ENCODE measurements around the gene LPP. TPM values are rescaled to one million over a fixed set of nuclear protein-coding genes. Genes with fewer than 3 reads are reported as not detected.

Gene LPP
- polyA plus RNA-seq, 1 donor (not counting 4 experiments of a cell fraction or from before 2014, with no cell fraction given), result 16.0 TPM

- H3K79me2 ChIP-seq (ENCODE audit: control insufficient read depth, insufficient read depth, low read length), result no peaks in the 10 kb centered on the region
- dilution Hi-C loops (cut with MboI; ENCODE audit: extremely low pct_ligation_motif_present, low sequenced_read_pairs), result no loop called here
These were observed 533.4 kb downstream of the LPP start for GRCh38 chr3:188687389-188687788.

GRCh38 chr3:188689101-188689574 is 535.2 kb downstream of the LPP start:
- no peaks in the 10 kb centered on the region for H3K79me2 ChIP-seq (ENCODE audit: control insufficient read depth, insufficient read depth, low read length)
- peaks cover 2% of the 10 kb centered on the region for H3K9me1 ChIP-seq (ENCODE audit: control insufficient read depth, extremely low read depth, insufficient read depth, low read length)
- H2AFZ ChIP-seq (ENCODE audit: control insufficient read depth, low read length), result no peak overlapping the region
- no peak overlapping the region for H3K27ac ChIP-seq (ENCODE audit: control insufficient read depth, insufficient read depth, low read length)
- FAIRE-seq (no peak), DNase-seq (ENCODE audit: low read depth, low spot score) (no peak)
- dilution Hi-C loops (cut with MboI; ENCODE audit: extremely low pct_ligation_motif_present, low sequenced_read_pairs), result no loop called here
- H3K9me3 ChIP-seq (ENCODE audit: control insufficient read depth, low read depth, low read length), result no peaks in the 10 kb centered on the region
- H3K4me1 ChIP-seq (ENCODE audit: control insufficient read depth, extremely low read depth, insufficient read depth, low read length), result peaks cover 3% of the 10 kb centered on the region
- no peak overlapping the region for H3K9ac ChIP-seq (ENCODE audit: control insufficient read depth, extremely low read depth, insufficient read depth, low read length)
- H3K4me2 ChIP-seq (ENCODE audit: control insufficient read depth, extremely low read depth, insufficient read depth, low read depth, low read length), result no peak overlapping the region
- H3K36me3 ChIP-seq (ENCODE audit: control insufficient read depth in 2 of 2, extremely low read depth in 1 of 2, insufficient read depth in 2 of 2, low read length in 2 of 2), result no peaks in the 10 kb centered on the region
- no peak overlapping the region for H3K4me3 ChIP-seq (ENCODE audit: control insufficient read depth in 2 of 3, extremely low read depth in 1 of 3, insufficient read depth in 2 of 3, low read depth in 1 of 3, low read length in 3 of 3)
- TF ChIP-seq CTCF (optimal IDR thresholded peaks at IDR 0.05 in 1 of 3, IDR thresholded peaks at IDR 0.05 in 1 of 3, conservative IDR thresholded peaks at IDR 0.05 in 1 of 3; ENCODE audit: extremely low read depth in 1 of 3, insufficient read depth in 2 of 3, low read length in 3 of 3) (no peak), EZH2 (IDR thresholded peaks at IDR 0.05; ENCODE audit: low read length) (no peak)
- H4K20me1 ChIP-seq (ENCODE audit: control insufficient read depth, extremely low read depth, insufficient read depth, low read length), result no peaks in the 10 kb centered on the region
- H3K27me3 ChIP-seq (ENCODE audit: control insufficient read depth, extremely low read depth, insufficient read depth, low read length), result no peaks in the 10 kb centered on the region

More at GRCh38 chr3:188687389-188687788, 533.4 kb downstream of the LPP start:
- H3K4me3 ChIP-seq (ENCODE audit: control insufficient read depth in 2 of 3, extremely low read depth in 1 of 3, insufficient read depth in 2 of 3, low read depth in 1 of 3, low read length in 3 of 3), result no peak overlapping the region
- H3K9me3 ChIP-seq (ENCODE audit: control insufficient read depth, low read depth, low read length), result no peaks in the 10 kb centered on the region
- FAIRE-seq, result no peak
- no peak overlapping the region for H2AFZ ChIP-seq (ENCODE audit: control insufficient read depth, low read length)
- H3K36me3 ChIP-seq (ENCODE audit: control insufficient read depth in 2 of 2, extremely low read depth in 1 of 2, insufficient read depth in 2 of 2, low read length in 2 of 2), result no peaks in the 10 kb centered on the region
- TF ChIP-seq CTCF (optimal IDR thresholded peaks at IDR 0.05 in 1 of 3, IDR thresholded peaks at IDR 0.05 in 1 of 3, conservative IDR thresholded peaks at IDR 0.05 in 1 of 3; ENCODE audit: extremely low read depth in 1 of 3, insufficient read depth in 2 of 3, low read length in 3 of 3) (peak; percentile 11 to 20 (median 20)), EZH2 (IDR thresholded peaks at IDR 0.05; ENCODE audit: low read length) (no peak)
- H4K20me1 ChIP-seq (ENCODE audit: control insufficient read depth, extremely low read depth, insufficient read depth, low read length), result no peaks in the 10 kb centered on the region
- H3K27me3 ChIP-seq (ENCODE audit: control insufficient read depth, extremely low read depth, insufficient read depth, low read length), result no peaks in the 10 kb centered on the region
- H3K9me1 ChIP-seq (ENCODE audit: control insufficient read depth, extremely low read depth, insufficient read depth, low read length), result peaks cover 2% of the 10 kb centered on the region
- H3K4me1 ChIP-seq (ENCODE audit: control insufficient read depth, extremely low read depth, insufficient read depth, low read length), result peaks cover 3% of the 10 kb centered on the region
- H3K9ac ChIP-seq (ENCODE audit: control insufficient read depth, extremely low read depth, insufficient read depth, low read length), result no peak overlapping the region
- no peak overlapping the region for H3K27ac ChIP-seq (ENCODE audit: control insufficient read depth, insufficient read depth, low read length)
- DNase-seq (ENCODE audit: low read depth, low spot score), result no peak
- no peak overlapping the region for H3K4me2 ChIP-seq (ENCODE audit: control insufficient read depth, extremely low read depth, insufficient read depth, low read depth, low read length)

Data from keratinocyte (primary cell).